ENCODE data around the gene PLPPR4.
"Not testable (repeated sequence)": the region's sequence is repeated elsewhere in the genome, so short reads cannot be mapped to it uniquely, and the experiment has no call there.

PLPPR4 gene

GRCh38 chr1:99269321-99269720 lies 5.0 kb downstream of the PLPPR4 start:
- no peak for DNase-seq (ENCODE audit: low read depth)

GRCh38 chr1:99270646-99271045 lies 6.4 kb downstream of the PLPPR4 start:
- DNase-seq (ENCODE audit: low read depth) = no peak

- no peak for DNase-seq (ENCODE audit: low read depth)
Observed at GRCh38 chr1:99271249-99271648, 7.0 kb downstream of the PLPPR4 start.

GRCh38 chr1:99277066-99277465 lies 12.8 kb downstream of the PLPPR4 start:
- no peak for DNase-seq (ENCODE audit: low read depth)

GRCh38 chr1:99279525-99279924 lies 15.2 kb downstream of the PLPPR4 start:
- no peak for DNase-seq (ENCODE audit: low read depth)

GRCh38 chr1:99281105-99281504 lies 16.8 kb downstream of the PLPPR4 start:
- no peak for DNase-seq (ENCODE audit: low read depth)

- DNase-seq (ENCODE audit: low read depth) = no peak
Observed at GRCh38 chr1:99282536-99282935, 18.2 kb downstream of the PLPPR4 start.

GRCh38 chr1:99283521-99283920 lies 19.2 kb downstream of the PLPPR4 start:
- not testable (repeated sequence) for DNase-seq (ENCODE audit: low read depth)

GRCh38 chr1:99292886-99293285 lies 28.6 kb downstream of the PLPPR4 start:
- no peak for DNase-seq (ENCODE audit: low read depth)

GRCh38 chr1:99297923-99298322 lies 33.6 kb downstream of the PLPPR4 start:
- no peak for DNase-seq (ENCODE audit: low read depth)

- DNase-seq (ENCODE audit: low read depth) = no peak
Observed at GRCh38 chr1:99304725-99305282, 40.5 kb downstream of the PLPPR4 start.

GRCh38 chr1:99305626-99306025 lies 41.3 kb downstream of the PLPPR4 start:
- DNase-seq (ENCODE audit: low read depth) = no peak

- no peak for DNase-seq (ENCODE audit: low read depth)
Observed at GRCh38 chr1:99306056-99306455, 41.8 kb downstream of the PLPPR4 start.

GRCh38 chr1:99306644-99307043 lies 42.4 kb downstream of the PLPPR4 start:
- no peak for DNase-seq (ENCODE audit: low read depth)

GRCh38 chr1:99315305-99315704 lies 51.0 kb downstream of the PLPPR4 start:
- no peak for DNase-seq (ENCODE audit: low read depth)

GRCh38 chr1:99326215-99326949 lies 62.1 kb downstream of the PLPPR4 start:
- DNase-seq (ENCODE audit: low read depth) = no peak

- DNase-seq (ENCODE audit: low read depth) = no peak
Observed at GRCh38 chr1:99327357-99327756, 63.1 kb downstream of the PLPPR4 start.

- no peak for DNase-seq (ENCODE audit: low read depth)
Observed at GRCh38 chr1:99328171-99328570, 63.9 kb downstream of the PLPPR4 start.

- DNase-seq (ENCODE audit: low read depth) = no peak
Observed at GRCh38 chr1:99331083-99331482, 66.8 kb downstream of the PLPPR4 start.

- no peak for DNase-seq (ENCODE audit: low read depth)
Observed at GRCh38 chr1:99331636-99332035, 67.3 kb downstream of the PLPPR4 start.

- DNase-seq (ENCODE audit: low read depth) = no peak
Observed at GRCh38 chr1:99332561-99332960, 68.3 kb downstream of the PLPPR4 start.

GRCh38 chr1:99334991-99335390 lies 70.7 kb downstream of the PLPPR4 start:
- DNase-seq (ENCODE audit: low read depth) = no peak

GRCh38 chr1:99347041-99347684 lies 82.9 kb downstream of the PLPPR4 start:
- DNase-seq (ENCODE audit: low read depth) = no peak

Data from activated T-cell treated with anti-CD3 and anti-CD28 coated beads for 48 hours (primary cell).